ENCODE results near the gene RBMS3.
"Not testable (repeated sequence)": the region's sequence is repeated elsewhere in the genome, so short reads cannot be mapped to it uniquely, and the experiment has no call there.

RBMS3 gene

DNA sequence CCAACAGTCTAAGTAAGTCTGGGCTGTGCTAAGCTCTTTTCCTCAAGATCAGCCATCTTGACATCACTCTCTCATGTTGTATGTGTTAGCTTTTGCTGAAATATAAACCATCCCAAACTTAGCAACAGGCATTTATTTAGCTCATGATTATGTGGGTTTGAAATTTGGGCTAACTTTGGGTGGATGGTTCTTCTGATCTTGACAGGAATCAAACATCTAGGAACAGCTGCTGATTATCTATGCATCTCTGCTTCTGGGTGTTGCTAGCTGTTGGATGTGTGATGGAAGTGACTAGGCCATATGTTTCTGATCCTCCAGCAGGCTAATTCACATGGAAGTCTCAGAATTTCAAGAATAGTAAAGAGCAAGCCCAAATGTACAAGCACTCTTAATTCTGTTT lies 710.3 kb downstream of the RBMS3 start:
- no peak for DNase-seq

GRCh38 chr3:30002797-30003196 lies 721.9 kb downstream of the RBMS3 start:
- DNase-seq = no peak

DNA sequence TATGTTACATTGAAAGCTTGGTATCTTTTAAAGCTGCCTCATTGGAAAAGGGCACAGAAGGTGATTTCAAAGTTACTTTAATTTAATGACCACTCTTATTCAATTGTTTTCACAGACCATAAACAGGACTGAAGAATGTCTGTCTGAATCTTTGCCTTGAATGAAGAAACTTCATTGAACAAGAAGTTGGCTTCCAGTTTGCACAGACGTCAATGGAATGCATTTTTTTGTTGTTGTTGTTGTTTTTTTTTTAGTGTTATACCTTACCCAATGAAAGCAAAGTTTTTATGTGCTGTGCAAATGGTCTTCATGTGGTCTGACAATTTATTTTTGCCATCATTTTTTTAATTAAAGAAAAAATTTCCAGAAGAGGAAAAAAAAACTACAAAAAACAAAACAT lies 722.9 kb downstream of the RBMS3 start:
- DNase-seq = no peak

DNA sequence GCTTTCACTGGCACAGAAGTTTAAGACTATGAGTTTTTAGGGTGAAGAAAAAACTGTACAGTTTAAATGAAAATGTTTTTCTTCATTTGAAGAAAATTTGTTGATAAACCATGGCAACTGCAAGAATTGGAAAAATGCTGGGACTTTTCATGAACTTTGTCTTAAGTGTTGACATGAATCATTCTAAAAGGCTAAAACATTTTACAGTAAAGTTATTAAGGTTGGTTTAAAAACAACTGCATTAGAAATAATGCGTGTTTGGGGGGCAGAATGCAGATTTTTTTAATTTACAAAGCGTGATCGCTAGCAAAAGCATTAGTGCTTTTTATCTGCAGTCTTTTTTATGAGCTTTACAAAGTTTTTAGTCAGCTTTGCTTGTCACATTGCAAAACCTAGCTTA lies 723.6 kb downstream of the RBMS3 start:
- DNase-seq = no peak

DNA sequence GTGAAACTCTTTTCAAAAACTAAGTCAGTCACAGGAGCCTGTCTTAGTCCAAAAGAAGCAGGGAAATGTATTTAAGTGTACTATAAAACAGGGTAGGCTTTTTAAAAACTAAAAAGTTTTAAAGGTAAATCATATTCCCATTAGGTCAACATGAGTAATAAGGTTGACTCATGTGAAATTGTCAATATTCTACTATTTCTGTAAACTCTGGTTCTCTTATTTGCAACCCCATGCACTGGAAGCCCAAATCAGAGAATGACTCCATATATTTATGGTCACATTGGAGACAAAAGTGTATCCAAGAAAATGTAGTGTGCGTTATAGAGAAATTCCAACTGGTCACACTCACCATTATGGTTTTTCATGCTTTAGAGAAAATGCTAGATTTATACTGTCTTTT lies 725.2 kb downstream of the RBMS3 start:
- no peak for DNase-seq

GRCh38 chr3:30007668-30008067 lies 726.8 kb downstream of the RBMS3 start:
- DNase-seq = no peak

DNA sequence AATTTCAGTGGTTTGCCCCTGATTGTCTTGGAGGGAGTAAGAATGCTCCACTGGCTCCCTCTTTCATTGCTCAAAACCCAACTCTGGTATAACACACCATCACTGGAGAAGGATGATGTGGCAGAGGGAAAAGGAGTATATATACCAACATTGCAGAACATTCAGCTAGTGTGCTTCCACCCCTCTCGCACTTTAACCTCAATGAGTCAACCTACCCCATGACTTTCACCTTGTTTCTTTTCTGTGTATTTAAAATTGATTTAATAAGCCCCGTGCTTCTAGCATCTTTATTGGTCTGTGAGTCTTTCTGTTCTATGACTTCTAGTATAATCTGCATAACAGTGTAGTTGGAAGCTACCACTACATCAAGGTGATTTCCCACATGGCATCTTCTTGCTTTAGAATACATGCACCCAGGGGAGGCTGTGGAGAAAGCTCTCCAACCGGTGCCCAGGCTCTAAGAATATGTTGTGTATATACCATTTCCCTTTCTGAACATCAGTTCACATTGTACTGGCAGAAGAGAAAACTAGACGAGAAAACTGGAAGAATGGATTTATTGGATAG lies 730.4 kb downstream of the RBMS3 start:
- no peak for DNase-seq

GRCh38 chr3:30012941-30013543 lies 732.2 kb downstream of the RBMS3 start:
- peak; percentile 33 to 42 for DNase-seq

GRCh38 chr3:30017901-30018300 lies 737.0 kb downstream of the RBMS3 start:
- no peak for DNase-seq

- no peak for DNase-seq
Observed at GRCh38 chr3:30020380-30020779, 739.5 kb downstream of the RBMS3 start.

GRCh38 chr3:30024466-30024865 lies 743.6 kb downstream of the RBMS3 start:
- DNase-seq = no peak

DNA sequence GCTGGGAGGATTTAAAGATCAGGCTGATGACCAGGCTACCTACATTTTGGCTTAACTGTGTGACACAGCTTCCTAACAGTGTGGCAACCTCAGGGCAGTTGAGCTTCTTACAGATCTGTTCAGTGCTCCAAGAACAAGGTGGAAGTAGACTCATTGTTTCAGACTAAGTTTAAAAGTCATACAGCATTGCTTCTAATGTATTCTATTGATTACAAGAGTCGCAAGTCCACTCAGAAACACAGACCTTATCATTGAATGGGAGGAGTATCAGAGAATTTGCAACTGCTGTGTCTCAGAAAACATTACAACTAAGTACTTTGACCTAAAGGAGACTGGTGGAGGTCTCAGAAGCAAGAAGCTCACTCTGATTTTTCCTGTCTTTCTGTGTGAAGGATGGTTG lies 746.0 kb downstream of the RBMS3 start:
- DNase-seq = no peak

DNA sequence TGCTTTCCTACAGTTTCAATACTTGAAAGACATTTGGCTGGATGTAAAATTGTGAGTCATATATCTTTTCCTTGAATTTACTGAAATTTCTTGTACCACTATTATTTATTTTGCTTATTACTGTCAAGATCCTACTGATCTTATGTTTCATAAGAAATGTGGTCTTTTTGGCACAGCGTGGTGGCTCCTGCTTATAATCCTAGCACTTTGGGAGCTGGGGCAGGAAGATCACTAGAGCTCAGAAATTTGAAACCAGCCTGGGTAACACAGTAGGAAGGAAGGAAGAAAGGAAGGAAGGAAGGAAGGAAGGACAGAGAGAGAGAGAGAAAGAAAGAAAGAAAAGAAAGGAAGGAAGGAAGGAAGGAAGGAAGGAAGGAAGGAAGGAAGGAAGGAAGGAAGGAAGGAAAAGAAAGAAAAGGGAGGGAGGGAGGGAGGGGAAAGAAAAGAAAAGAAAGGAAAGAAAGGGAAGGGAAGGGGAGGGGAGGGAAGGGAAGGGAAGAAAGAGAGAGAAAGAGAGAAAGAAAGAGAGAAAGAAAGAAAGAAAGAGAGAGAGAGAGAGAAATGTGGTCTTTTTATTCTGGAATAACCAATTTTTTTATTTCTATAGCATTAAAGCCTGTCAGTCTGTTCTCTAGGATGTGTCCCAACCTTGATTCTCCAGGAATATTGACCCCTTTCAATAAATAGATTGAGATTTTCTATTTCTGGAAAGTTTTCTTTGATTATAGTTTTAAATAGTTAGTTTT lies 753.5 kb downstream of the RBMS3 start:
- no peak for DNase-seq

DNA sequence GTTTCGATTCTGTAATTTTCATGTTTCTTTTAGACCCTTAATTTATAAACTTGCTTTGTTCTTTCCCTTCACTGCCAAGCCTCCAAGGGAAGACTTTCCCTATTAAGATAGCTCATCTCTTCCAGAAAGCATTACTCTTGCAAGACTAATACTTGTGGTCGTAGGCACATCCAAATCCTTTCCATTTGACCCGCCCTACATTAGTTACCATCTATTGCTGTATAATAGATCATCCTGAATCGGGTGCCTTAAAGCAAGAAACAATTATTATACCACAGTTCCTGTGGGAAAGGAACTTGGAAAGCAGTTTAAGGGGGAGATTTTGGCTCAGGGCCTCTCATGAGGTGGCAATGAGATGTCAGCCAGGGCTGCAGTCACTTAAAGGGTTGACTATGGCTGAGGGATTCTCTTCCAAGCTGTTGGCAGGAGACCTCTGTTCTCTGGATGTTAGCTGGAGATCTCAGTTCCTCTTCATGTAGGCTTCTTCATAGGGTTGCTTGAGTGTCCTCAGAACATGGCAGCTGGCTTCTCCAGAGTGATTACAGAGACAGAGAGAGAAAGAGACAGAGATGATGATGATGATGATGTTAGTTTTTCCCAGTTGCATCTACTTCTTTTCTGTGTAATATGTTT lies 755.2 kb downstream of the RBMS3 start:
- DNase-seq = no peak

GRCh38 chr3:30040126-30040525 lies 759.3 kb downstream of the RBMS3 start:
- DNase-seq = no peak

DNA sequence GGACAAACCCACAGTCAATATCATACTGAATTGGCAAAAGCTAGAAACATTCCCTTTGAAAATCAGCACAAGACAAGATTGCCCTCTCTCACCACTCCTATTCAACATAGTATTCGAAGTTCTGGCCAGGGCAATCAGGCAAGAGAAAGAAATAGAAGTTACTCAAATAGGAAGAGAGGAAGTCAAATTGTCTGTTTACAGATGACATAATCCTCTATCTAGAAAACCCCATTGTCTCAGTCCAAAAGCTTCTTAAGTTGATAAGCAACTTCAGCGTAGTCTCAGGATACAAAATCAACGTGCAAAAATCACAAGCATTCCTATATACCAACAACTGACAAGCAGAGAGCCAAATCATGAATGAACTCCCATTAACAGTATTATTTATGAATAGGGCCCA lies 760.6 kb downstream of the RBMS3 start:
- not testable (repeated sequence) for DNase-seq

GRCh38 chr3:30042274-30042859 lies 761.5 kb downstream of the RBMS3 start:
- peak; percentile 54 for DNase-seq

GRCh38 chr3:30042916-30043555 lies 762.2 kb downstream of the RBMS3 start:
- no peak for DNase-seq

DNA sequence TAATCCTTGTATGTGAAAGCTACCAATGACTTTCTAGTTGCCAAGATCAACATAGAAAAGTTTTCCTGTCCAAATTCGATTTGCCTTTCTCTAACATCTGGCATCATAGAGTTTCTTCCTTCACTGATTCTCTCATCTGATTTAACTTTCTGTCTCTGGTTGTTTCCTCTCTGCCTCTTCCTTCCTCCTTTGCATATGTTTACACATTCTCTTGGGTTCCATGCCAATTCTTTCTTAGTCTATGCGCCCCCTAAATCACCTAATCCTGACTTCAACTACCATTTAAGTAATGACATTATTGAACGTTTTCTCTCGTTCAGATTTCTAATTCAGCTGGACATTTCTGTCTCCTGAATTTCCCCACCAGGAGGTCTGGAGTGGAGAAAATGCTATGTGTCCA lies 763.6 kb downstream of the RBMS3 start:
- no peak for DNase-seq

DNA sequence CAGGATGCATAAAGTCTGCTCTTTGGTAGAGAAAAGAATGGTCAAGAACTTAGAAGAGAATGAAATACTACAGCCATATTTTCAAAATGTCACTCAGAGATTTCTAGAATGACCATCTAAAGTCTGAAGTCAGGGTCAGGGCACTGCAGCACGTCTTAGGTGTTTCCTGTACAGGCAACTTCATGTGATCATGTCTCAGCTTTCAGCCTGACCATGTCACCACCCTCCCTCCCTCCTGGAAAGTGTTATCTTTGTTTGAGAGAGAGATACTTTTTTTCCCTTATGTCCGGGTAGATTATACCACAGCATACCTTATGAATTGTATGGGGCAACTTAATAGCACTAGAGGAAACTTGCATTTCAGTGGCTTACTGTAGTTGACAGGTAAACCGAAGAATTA lies 767.6 kb downstream of the RBMS3 start:
- no peak for DNase-seq

DNA sequence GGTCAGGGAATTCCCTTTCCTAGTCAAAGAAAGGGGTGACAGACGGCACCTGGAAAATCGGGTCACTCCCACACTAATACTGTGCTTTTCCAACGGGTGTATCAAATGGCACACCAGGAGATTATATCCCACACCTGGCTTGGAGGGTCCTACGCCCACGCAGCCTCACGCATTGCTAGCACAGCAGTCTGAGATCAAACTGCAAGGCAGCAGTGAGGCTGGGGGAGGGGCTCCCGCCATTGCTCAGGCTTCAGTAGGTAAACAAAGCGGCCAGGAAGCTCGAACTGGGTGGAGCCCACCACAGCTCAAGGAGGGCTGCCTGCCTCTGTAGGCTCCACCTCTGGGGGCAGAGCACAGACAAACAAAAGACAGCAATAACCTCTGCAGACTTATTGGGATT lies 769.2 kb downstream of the RBMS3 start:
- DNase-seq = not testable (repeated sequence)

GRCh38 chr3:30059240-30059639 lies 778.4 kb downstream of the RBMS3 start:
- DNase-seq = no peak

Measured in CD4-positive, alpha-beta T cell treated with Interleukin-4 for 1 hour (primary cell).